Body of pancreas (tissue), 4 donors: ENCODE results near the gene PIBF1. TPM values are rescaled to one million over a fixed set of nuclear protein-coding genes. Genes with fewer than 3 reads are reported as not detected.
"Not testable (repeated sequence)": the region's sequence is repeated elsewhere in the genome, so short reads cannot be mapped to it uniquely, and the experiment has no call there.

Experiments used
- ATAC-seq: fragments of 150-250 bp; one replicate; pipeline ENCODE4 v1.9.1; 2016
- DNase-seq, 4 donors: peaks; one replicate each; pipeline ENCODE4 v3.0.0-alpha.2; 2019
- H3K27ac ChIP-seq, 4 donors: fragments of 200-600 bp; sonication (generic); 1 replicate in 3 of 4; 2 replicates in 1 of 4; pipeline versions ENCODE4 v1.5.1 to v1.6.1; 2016 to 2019; ENCODE audit warnings: mild to moderate bottlenecking in 1 of 4, mixed read lengths in 1 of 4, moderate library complexity in 1 of 4
- H3K27me3 ChIP-seq, 2 donors: fragments of 200-600 bp; sonication (generic); one replicate each; pipeline ENCODE4 v1.6.0; 2016; ENCODE audit warnings: mild to moderate bottlenecking in 1 of 2
- H3K36me3 ChIP-seq, 2 donors: fragments of 200-600 bp; sonication (generic); replicated peaks in 1 of 2; 2 replicates each; pipeline ENCODE4 v1.5.1; 2016; ENCODE audit warnings: low read depth in 2 of 2; ENCODE audit not compliant: insufficient read depth in 1 of 2
- H3K4me1 ChIP-seq: fragments of 200-600 bp; sonication (generic); one replicate; pipeline ENCODE4 v1.6.0; 2016
- H3K4me3 ChIP-seq, 2 donors: fragments of 200-600 bp; sonication (generic); 1 replicate in 1 of 2; 2 replicates in 1 of 2; pipeline ENCODE4 v1.5.1; 2016 to 2019
- H3K9me3 ChIP-seq, 3 donors: fragments of 200-600 bp; sonication (generic); 1 replicate in 2 of 3; 2 replicates in 1 of 3; pipeline ENCODE4 v1.5.1; 2016
- CTCF ChIP-seq, 7 experiments: fragments of 450-650 bp in 4 of 7; fragments of 200-600 bp in 3 of 7; sonication (generic) in 3 of 7; IDR thresholded peaks; one replicate each; pipeline ENCODE4 v1.5.1; 2016 to 2019; ENCODE audit warnings: antibody characterized with exemption in 7 of 7
- POLR2A ChIP-seq, 3 donors: fragments of 450-650 bp; IDR thresholded peaks; one replicate each; pipeline ENCODE4 v1.6.1; 2016; ENCODE audit warnings: antibody characterized with exemption in 3 of 3, mild to moderate bottlenecking in 2 of 3
- WGBS, 2 donors: methylation state at CpG; one replicate each; pipeline ENCODE4 v1.1.5; 2017; 5-methylcytosine and 5-hydroxymethylcytosine counted together
- intact Hi-C: fragments of 100-400 bp; cut with DNase I; formaldehyde crosslinking; loops from one replicate; pipeline ENCODE4 v1.15.1; 2023
- total RNA-seq, 2 donors: library from RNA; depleted of rRNA; stranded (reverse); fragments of >200 nt; gene quantifications; one replicate each; pipeline ENCODE4 v1.1.0, GENCODE V29; 2016

Gene PIBF1
- total RNA-seq, 2 donors from 2014 or later: 7.6 to 25.9 TPM

GRCh38 chr13:72839831-72840426 is 58.0 kb downstream of the PIBF1 start:
- Histone ChIP-seq H3K27me3 (no peaks in the 10 kb centered on the region), H3K9me3 (no peaks in the 10 kb centered on the region), H3K4me3 (no peak overlapping the region), H3K4me1 (no peaks in the 10 kb centered on the region), H3K27ac (no peak overlapping the region), H3K36me3 (no peaks in the 10 kb centered on the region)
- intact Hi-C loops: loop anchor here (10.0 kb wide), 1 partner anchor 865 kb away; no protein-coding TSS in a partner anchor
- WGBS, 2 donors: 54 to 65% methylated on average over 1 of the region's 1 CpG
- ATAC-seq (peak; percentile 83), DNase-seq (peak; percentile 61 to 76 (median 64))
- peak; percentile 61 to 76 (median 71) for TF ChIP-seq CTCF (IDR thresholded peaks at IDR 0.05)
- TF ChIP-seq POLR2A (IDR thresholded peaks at IDR 0.05): no peak

- 89% methylated on average over 6 of the region's 6 CpGs for WGBS, 2 donors
- no peaks in the 10 kb centered on the region for H3K9me3 ChIP-seq
- no peak overlapping the region for H3K27ac ChIP-seq
- no peaks in the 10 kb centered on the region for H3K36me3 ChIP-seq
- no peak overlapping the region for H3K4me3 ChIP-seq
- ATAC-seq: no peak
- intact Hi-C loops: no loop called here
- DNase-seq: no peak
- H3K27me3 ChIP-seq: no peaks in the 10 kb centered on the region
- no peaks in the 10 kb centered on the region for H3K4me1 ChIP-seq
- TF ChIP-seq CTCF (IDR thresholded peaks at IDR 0.05) (no peak), POLR2A (IDR thresholded peaks at IDR 0.05) (no peak)
Observed at GRCh38 chr13:72842991-72843390, 61.1 kb downstream of the PIBF1 start.

- ATAC-seq, intact Hi-C loops, H3K4me3 ChIP-seq, H3K27me3 ChIP-seq, DNase-seq, H3K9me3 ChIP-seq, H3K27ac ChIP-seq, H3K4me1 ChIP-seq, H3K36me3 ChIP-seq: not testable (repeated sequence)
- WGBS, 2 donors: 96 to 100% methylated on average over 2 of the region's 2 CpGs
Observed at GRCh38 chr13:72845148-72845547, 63.2 kb downstream of the PIBF1 start.

GRCh38 chr13:72849571-72849970 is 67.6 kb downstream of the PIBF1 start:
- Histone ChIP-seq H3K36me3 (peaks cover 0 to 2% of the 10 kb centered on the region in 2 donors), H3K27ac (no peak overlapping the region), H3K4me1 (no peaks in the 10 kb centered on the region), H3K4me3 (no peak overlapping the region), H3K27me3 (no peaks in the 10 kb centered on the region), H3K9me3 (no peaks in the 10 kb centered on the region)
- no peak for DNase-seq
- TF ChIP-seq CTCF (IDR thresholded peaks at IDR 0.05) (no peak), POLR2A (IDR thresholded peaks at IDR 0.05) (no peak)
- intact Hi-C loops: no loop called here
- no peak for ATAC-seq
- WGBS, 2 donors: 93 to 97% methylated on average over 1 of the region's 1 CpG

- Histone ChIP-seq H3K27ac (no peak overlapping the region), H3K9me3 (no peaks in the 10 kb centered on the region), H3K27me3 (no peaks in the 10 kb centered on the region), H3K36me3 (peaks cover 0 to 2% of the 10 kb centered on the region in 2 donors), H3K4me1 (no peaks in the 10 kb centered on the region), H3K4me3 (no peak overlapping the region)
- intact Hi-C loops: no loop called here
- TF ChIP-seq CTCF (IDR thresholded peaks at IDR 0.05): no peak
- no peak for TF ChIP-seq POLR2A (IDR thresholded peaks at IDR 0.05)
- DNase-seq: peak in 2 of 4 donors; percentile 4 to 6
- 95 to 97% methylated on average over 15 of the region's 18 CpGs for WGBS, 2 donors
- ATAC-seq: no peak
Observed at GRCh38 chr13:72850959-72851677, 69.2 kb downstream of the PIBF1 start.
